SIG-M5 treated with dmso at 0.1 percent for 504 hours (cell line): ENCODE results near the gene MTLN.
"Not testable (repeated sequence)": the region's sequence is repeated elsewhere in the genome, so short reads cannot be mapped to it uniquely, and the experiment has no call there.

Experiments
- DNase-seq: peaks from one replicate; lab custom pipeline; 2025; ENCODE audit not compliant: unreplicated experiment; lab: John Stamatoyannopoulos, UW

MTLN gene

GRCh38 chr2:110211938-110212858 lies at the start of gene MTLN:
TSS of gene MTLN (minus strand) at chr2:110212547. CDS start at chr2:110212525, 22 bp downstream.
- peak; percentile 66 for DNase-seq

GRCh38 chr2:110261910-110262309 lies 49.6 kb upstream of the MTLN start:
- not testable (repeated sequence) for DNase-seq

DNA sequence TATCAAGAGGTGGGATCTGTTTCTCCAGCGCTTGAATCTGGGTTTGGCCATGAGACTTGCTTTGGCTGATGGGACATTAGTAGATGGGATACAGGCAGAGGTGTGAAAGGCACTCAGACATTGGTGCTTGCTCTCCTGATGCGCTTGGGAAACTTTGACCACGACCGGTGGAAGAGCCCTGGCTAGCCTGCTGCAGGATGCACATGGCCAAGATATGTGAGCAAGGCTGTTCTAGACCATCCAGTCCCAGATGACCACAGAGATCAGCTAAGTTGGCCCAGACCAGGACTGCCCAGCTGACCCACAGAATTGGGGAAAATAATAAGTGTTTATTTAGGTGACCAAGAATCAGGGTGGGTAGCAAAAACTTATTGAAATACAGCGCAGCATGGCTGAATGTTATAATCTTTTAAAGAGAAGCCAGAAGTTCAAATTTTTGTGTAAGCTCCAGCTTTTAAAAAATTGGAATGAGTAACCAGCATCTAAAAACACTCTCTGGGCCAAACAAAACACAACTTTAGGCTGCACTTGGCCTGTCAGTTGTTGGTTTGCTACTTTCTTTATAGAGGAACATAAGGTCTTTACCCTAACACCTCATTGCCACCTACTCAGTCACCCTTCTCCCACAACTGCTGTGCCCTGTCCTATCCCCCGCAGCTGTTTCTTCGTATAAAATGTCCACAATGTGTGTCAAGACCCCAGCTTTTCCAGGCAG lies 35.9 kb upstream of the MTLN start:
- not testable (repeated sequence) for DNase-seq

- DNase-seq: not testable (repeated sequence)
Measured at GRCh38 chr2:110245488-110246435, 33.4 kb upstream of the MTLN start.

DNA sequence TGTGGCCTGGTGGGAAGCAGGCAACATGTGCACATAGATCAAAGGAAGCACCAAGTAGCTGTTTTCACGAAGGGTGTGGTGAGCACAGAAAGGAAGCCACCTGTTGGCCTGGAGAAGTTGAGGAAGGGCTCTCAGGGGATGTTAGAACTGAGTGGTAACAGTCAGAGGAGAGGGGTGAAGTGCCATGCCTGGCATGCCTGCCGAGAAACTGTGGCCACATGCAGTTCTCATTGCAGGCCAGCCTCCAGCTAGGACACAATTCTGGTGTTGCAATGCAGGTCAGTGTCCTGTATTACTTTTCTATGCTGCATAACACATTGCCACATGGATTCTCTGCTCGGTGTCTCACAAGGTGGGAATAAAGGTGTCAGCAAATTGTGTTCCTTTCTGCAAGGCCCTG lies 30.9 kb upstream of the MTLN start:
- not testable (repeated sequence) for DNase-seq

GRCh38 chr2:110234514-110234913 lies 22.2 kb upstream of the MTLN start:
- not testable (repeated sequence) for DNase-seq

DNA sequence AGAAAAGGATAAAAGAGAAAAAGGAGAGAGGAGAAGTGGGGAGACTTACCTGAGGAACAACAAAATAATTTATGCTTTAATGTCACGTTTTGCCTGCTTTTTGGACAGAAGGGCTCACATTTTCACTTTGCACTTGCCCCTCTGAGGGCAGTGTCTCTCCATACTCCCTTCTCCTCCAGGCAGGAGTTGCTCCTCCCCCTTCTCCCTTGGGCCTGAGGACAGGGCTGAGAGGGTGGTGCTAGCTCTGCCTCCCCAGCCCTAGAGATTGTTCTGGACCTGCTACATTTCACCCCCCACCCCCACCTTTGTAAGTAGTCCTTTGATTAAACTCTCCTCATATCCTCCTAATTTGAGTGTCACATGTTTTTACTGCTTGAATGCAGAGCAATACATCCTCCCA lies 17.5 kb upstream of the MTLN start:
- DNase-seq: not testable (repeated sequence)

DNA sequence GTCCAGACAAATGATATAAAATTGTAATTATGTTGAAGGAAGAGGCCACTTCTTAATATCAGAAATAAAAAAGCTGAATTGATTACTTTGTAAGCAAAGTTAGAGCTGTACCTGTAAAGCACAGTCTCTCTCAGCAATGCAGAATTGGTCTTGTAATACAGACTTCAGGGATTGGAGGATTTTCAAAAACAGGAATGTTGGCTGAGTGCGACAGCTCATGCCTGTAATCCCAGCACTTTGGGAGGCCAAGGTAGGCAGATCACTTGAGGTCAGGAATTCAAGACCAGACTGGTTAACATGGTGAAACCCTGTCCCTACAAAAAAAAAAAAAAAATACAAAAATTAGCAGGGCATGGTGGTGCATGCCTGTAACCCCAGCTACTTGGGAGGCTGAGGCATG lies 10.3 kb upstream of the MTLN start:
- not testable (repeated sequence) for DNase-seq

DNA sequence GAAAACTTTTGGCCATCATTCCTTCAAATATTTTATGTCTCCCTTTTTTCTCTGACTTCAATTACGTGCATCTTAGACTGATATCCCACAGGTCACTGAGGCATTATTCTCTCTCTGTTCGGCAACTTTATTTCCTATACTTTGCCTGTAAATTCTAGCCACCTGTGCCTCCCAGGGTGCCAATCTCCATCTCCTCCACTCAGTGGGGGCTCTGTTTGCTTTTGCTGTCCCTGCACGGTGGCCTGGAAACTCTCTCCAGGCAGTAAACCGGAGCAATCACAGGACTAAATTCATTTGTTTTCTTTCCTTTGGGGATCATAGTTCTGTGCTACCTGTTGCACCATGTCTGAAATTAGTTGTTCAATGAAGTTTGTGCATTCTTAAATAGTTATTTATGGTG lies 9.6 kb upstream of the MTLN start:
- DNase-seq: no peak

DNA sequence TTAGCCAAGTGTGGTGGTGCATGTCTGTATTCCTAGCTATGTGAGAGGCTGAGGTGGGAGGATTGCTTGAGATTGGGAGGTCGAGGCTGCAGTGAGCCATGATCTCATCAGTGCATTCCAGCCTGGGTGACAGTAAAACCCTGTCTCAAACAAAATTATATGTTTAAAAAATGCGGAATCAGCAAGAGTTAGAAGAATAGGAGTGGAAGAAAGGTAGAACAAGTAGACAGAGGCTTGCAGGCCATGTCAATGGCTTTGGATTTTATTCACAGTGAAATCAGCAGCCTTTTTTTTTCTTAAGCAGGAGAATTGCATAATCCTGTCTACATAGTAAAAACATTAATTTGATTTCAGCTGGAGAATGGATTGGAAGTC lies 7.8 kb upstream of the MTLN start:
- no peak for DNase-seq

GRCh38 chr2:110219496-110220189 lies 7.3 kb upstream of the MTLN start:
- no peak for DNase-seq

GRCh38 chr2:110218889-110219288 lies 6.5 kb upstream of the MTLN start:
- not testable (repeated sequence) for DNase-seq

GRCh38 chr2:110216803-110217202 lies 4.5 kb upstream of the MTLN start:
- DNase-seq: no peak

DNA sequence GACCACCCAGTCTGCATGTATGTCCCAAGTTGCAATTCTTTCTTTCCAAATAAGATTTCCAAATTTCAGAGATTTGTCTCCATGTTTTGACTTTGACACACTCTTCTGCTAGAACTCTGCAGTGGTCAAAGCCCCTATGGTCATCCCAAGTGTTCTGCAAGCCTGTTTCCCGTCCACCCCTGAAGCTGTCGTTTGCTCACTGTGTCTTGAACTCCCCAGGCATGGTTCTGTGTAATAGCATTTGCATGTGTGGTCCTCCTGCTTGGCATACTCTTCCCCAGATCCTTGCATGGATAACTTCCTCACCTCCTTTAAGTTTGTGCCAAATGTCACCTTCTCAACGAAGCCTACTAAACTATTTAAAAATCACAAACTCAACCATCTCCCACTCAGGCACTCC lies 3.9 kb upstream of the MTLN start:
- no peak for DNase-seq

- no peak for DNase-seq
Measured at GRCh38 chr2:110215566-110216158, 3.3 kb upstream of the MTLN start.

DNA sequence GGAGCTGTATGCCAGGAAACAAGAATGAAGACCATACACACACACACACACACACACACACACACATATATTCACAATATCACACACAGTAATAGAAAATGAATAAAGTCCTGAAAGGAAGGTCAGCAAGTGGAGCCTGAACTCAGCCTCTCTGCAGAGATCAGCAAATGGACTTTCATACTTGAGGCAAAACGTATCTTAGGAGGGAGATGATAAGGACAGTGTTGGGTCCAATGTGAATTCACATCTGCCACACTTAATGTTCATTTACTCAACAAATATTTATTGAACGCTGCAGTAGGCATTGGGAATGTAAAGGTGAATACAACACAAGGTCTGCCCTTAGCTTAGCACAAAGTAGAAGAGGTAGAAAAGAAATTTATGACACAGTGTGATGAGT lies 2.7 kb upstream of the MTLN start:
- no peak for DNase-seq

DNA sequence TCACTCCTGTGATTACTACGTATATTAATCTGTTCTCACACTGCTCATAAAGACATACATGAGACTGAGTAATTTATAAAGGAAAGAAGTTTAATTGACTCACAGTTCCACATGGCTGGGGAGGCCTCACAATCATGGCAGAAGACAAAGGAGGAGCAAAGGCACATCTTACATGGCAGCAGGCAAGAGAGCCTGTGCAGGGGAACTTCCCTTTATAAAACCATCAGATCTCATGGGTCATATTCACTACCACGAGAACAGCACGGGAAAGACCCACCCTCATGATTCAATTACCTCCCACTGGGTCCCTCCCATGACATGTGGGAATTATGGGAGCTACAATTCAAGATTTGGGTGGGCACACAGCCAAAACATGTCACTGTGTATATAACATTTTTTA lies 1.2 kb upstream of the MTLN start:
- DNase-seq: not testable (repeated sequence)

DNA sequence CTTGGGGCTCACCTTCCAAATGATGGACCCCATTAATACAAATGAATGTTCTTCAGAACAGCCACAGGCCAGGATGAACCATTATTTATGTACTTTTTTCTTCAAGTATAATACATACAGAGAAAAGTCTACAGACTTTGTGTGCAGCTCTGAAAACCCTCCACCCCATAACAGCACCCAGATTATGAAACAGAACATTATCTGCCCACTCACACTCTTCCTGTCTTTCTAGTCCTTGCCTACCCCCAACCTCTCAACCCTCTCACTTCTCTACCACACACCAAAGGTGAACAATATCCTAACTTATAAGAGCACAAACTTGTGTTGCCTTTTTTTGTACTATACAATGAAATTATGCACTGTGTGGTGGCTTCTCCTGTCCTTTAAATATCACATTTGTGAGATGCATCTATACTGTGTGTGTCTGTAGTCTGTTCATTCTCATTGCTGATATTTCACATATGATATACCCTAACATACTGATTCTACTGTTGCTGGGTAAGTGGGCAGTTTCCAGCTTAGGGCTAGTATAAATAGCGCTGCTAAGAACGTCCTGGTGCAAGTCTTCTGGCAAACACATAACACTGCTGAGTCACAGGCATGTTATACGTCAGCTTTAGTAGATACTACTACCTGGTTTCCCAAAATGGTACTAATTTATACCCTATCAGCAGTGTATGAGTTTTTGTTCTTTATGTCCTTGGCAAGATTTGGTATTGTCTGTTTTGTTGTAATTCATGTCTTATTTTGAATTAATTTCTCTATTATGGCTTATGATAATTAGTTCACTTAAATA lies 6.5 kb downstream of the MTLN start:
- DNase-seq: no peak
